T-cell (primary cell): ENCODE measurements around the gene DIP2C. TPM values are rescaled to one million over a fixed set of nuclear protein-coding genes. Genes with fewer than 3 reads are reported as not detected.
"Not testable (repeated sequence)": the region's sequence is repeated elsewhere in the genome, so short reads cannot be mapped to it uniquely, and the experiment has no call there.

Source experiments
- ATAC-seq, 4 experiments: fragments of 200-7000 bp in 3 of 4; fragments of 150-1000 bp in 1 of 4; cut with Tn5 transposase; replicated peaks in 1 of 4; 1 replicate in 3 of 4; 2 replicates in 1 of 4; pipeline ENCODE4 v1.10.0; 2021; ENCODE audit warnings: moderate library complexity in 3 of 4, mild to moderate bottlenecking in 2 of 4, moderate number of reproducible peaks in 1 of 4
- CTCF ChIA-PET, 2 donors: fragments of 300-600 bp; sonication (Branson Sonifier 250); formaldehyde crosslinking; loops; one replicate each; lab custom pipeline; 2022; ENCODE audit warnings: antibody characterized with exemption in 2 of 2; lab: Charles Lee
- POLR2A ChIA-PET, 2 donors: fragments of 300-600 bp; sonication (Branson Sonifier 250); formaldehyde crosslinking; loops; one replicate each; lab custom pipeline; 2022; ENCODE audit warnings: antibody characterized with exemption in 2 of 2; lab: Charles Lee
- DNase-seq, 35 experiments: peaks; one replicate each; pipeline versions ENCODE4 v3.0.0 to v3.0.0-alpha.2; 2013 to 2023
- H3K27ac ChIP-seq: one replicate; pipeline ENCODE4 v1.5.1; 2013; ENCODE audit warnings: low read length
- H3K27me3 ChIP-seq, 2 experiments: replicated peaks in 1 of 2; 1 replicate in 1 of 2; 2 replicates in 1 of 2; pipeline versions ENCODE4 v1.6.1 to v1.7.0; 2013; ENCODE audit warnings: low read length in 1 of 2, mixed read lengths in 1 of 2; ENCODE audit not compliant: control insufficient read depth in 2 of 2, insufficient read depth in 2 of 2; ENCODE audit errors: extremely low read depth in 1 of 2
- H3K36me3 ChIP-seq, 2 donors: 1 replicate in 1 of 2; 2 replicates in 1 of 2; pipeline versions ENCODE4 v1.6.1 to v1.7.0; 2013; ENCODE audit warnings: low read length in 1 of 2; ENCODE audit not compliant: control insufficient read depth in 2 of 2, insufficient read depth in 1 of 2; ENCODE audit errors: extremely low read depth in 1 of 2
- H3K4me1 ChIP-seq, 2 experiments: 1 replicate in 1 of 2; 2 replicates in 1 of 2; pipeline versions ENCODE4 v1.6.1 to v1.7.0; 2013; ENCODE audit warnings: low read length in 2 of 2, mixed read lengths in 1 of 2; ENCODE audit not compliant: insufficient read depth in 2 of 2, control insufficient read depth in 1 of 2; ENCODE audit errors: extremely low read depth in 1 of 2
- H3K4me3 ChIP-seq, 2 donors: 1 replicate in 1 of 2; 2 replicates in 1 of 2; pipeline versions ENCODE4 v1.5.1 to v1.7.0; 2013; ENCODE audit warnings: mild to moderate bottlenecking in 2 of 2, low read length in 1 of 2, moderate library complexity in 1 of 2; ENCODE audit not compliant: control insufficient read depth in 1 of 2; ENCODE audit errors: extremely low read depth in 1 of 2
- H3K9me3 ChIP-seq: 2 replicates; pipeline ENCODE4 v1.7.0; 2013
- H3K27ac Mint-ChIP-seq, 2 donors: one replicate each; pipeline ENCODE4 v1.8.0; 2020 to 2021; ENCODE audit warnings: mild to moderate bottlenecking in 2 of 2, mixed read lengths in 2 of 2
- H3K27me3 Mint-ChIP-seq, 2 donors: one replicate each; pipeline ENCODE4 v1.8.0; 2021 to 2022; ENCODE audit warnings: mixed read lengths in 2 of 2
- H3K36me3 Mint-ChIP-seq: one replicate; pipeline ENCODE4 v1.8.0; 2021; ENCODE audit warnings: mixed read lengths
- H3K4me1 Mint-ChIP-seq, 3 donors: one replicate each; pipeline ENCODE4 v1.8.0; 2020 to 2022; ENCODE audit warnings: mixed read lengths in 3 of 3, mild to moderate bottlenecking in 1 of 3
- H3K4me3 Mint-ChIP-seq, 3 donors: one replicate each; pipeline ENCODE4 v1.8.0; 2020 to 2022; ENCODE audit warnings: mild to moderate bottlenecking in 3 of 3, mixed read lengths in 3 of 3, moderate library complexity in 3 of 3
- H3K9me3 Mint-ChIP-seq, 3 donors: one replicate each; pipeline ENCODE4 v1.8.0; 2020 to 2022; ENCODE audit warnings: mixed read lengths in 3 of 3
- WGBS: methylation state at CpG from one replicate; pipeline ENCODE4 v1.1.5; 2013; ENCODE audit warnings: missing lambda C conversion rate; ENCODE audit not compliant: insufficient coverage; 5-methylcytosine and 5-hydroxymethylcytosine counted together
- total RNA-seq, 35 experiments: library from RNA in 6 of 35; stranded (reverse) in 6 of 35; fragments of 120-200 nt in 1 of 35; gene quantifications; one replicate each; pipeline versions ENCODE4 v1.2.1 to v1.2.4 and lab custom pipeline; 2013 to 2026

DIP2C gene
- total RNA-seq, 5 donors from 2014 or later (not counting 1 experiment from before 2014, with no cell fraction given), result 2.7 to 7.4 (median 4.5) TPM

DNA sequence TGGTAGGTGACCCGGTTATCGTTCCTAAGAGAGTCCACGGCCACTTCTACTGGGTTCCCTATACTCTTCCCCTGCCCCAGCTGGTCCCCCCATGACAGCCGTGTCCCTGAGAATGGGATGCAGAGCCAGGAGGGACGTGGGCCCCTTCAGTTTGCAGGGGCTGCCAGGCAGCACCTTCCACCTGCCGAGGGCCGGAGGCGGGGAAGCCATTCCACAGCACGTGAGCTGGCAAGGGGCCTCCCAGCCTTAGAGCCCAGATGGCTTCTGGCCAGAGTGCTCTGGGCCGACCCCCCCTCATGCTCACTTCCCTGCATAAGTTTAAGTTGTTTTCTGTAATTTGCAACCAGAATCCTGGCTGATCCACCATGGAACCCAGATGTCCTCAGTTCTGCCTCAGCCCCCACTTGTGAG, 39.0 kb downstream of the DIP2C start:
- Histone ChIP-seq H3K27me3 (peaks cover 0 to 15% of the 10 kb centered on the region in 2 experiments), H3K4me1 (no peaks in the 10 kb centered on the region), H3K36me3 (no peaks in the 10 kb centered on the region), H3K9me3 (no peaks in the 10 kb centered on the region), H3K4me3 (no peak overlapping the region), H3K27ac (no peak overlapping the region)
- Mint-ChIP-seq H3K9me3 (no peaks in the 10 kb centered on the region), H3K4me1 (no peaks in the 10 kb centered on the region), H3K27me3 (peaks cover 8 to 15% of the 10 kb centered on the region in 2 donors), H3K4me3 (no peak overlapping the region), H3K27ac (no peak overlapping the region), H3K36me3 (no peaks in the 10 kb centered on the region)
- POLR2A ChIA-PET, result no interaction called here
- DNase-seq, result no peak
- 82% methylated on average over 7 of the region's 10 CpGs for WGBS
- ATAC-seq, result no peak
- CTCF ChIA-PET, result no interaction called here

DNA sequence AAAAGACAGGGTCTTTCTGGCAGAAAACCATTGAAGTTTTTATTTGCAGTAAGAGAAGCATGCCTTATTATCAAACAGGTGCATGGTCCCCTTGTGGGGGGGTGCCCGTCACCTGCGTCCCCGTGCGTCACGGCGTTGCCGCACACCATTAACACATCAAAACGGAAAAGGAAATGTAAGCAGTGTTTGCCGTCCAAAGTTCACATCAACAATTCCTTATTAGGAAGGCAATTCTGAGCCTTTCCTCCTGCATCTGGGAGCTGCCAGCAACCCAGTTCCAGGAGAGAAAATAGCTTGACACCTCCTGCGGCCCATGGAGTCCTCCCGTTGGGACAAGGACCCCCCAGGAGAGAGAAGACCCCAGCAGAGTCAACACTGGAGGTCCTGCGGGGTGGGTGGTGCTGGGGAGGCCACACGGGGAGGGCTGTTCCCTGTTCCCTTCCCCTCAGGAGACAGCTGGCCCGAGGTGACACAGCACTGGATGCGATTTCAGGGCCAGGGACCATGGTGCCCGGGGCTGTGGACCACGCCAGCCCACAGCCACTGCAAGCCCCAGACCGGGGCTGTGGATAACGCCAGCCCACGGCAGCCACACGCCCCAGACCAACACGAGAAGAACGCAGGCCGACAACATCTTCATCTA, 39.5 kb downstream of the DIP2C start:
- no peaks in the 10 kb centered on the region for H3K4me1 ChIP-seq
- H3K4me3 ChIP-seq, result no peak overlapping the region
- H3K4me1 Mint-ChIP-seq, result no peaks in the 10 kb centered on the region
- H3K36me3 ChIP-seq, result no peaks in the 10 kb centered on the region
- ATAC-seq (no peak), DNase-seq (peak in 1 of 35 experiments; percentile 14)
- 74% methylated on average over 23 of the region's 24 CpGs for WGBS
- H3K9me3 ChIP-seq, result no peaks in the 10 kb centered on the region
- no peaks in the 10 kb centered on the region for H3K36me3 Mint-ChIP-seq
- H3K27me3 ChIP-seq, result peaks cover 0 to 15% of the 10 kb centered on the region in 2 experiments
- ChIA-PET CTCF (no interaction called here), POLR2A (no interaction called here)
- H3K27ac Mint-ChIP-seq, result no peak overlapping the region
- no peak overlapping the region for H3K4me3 Mint-ChIP-seq
- no peak overlapping the region for H3K27ac ChIP-seq
- no peaks in the 10 kb centered on the region for H3K9me3 Mint-ChIP-seq
- peaks cover 8 to 15% of the 10 kb centered on the region in 2 donors for H3K27me3 Mint-ChIP-seq

DNA sequence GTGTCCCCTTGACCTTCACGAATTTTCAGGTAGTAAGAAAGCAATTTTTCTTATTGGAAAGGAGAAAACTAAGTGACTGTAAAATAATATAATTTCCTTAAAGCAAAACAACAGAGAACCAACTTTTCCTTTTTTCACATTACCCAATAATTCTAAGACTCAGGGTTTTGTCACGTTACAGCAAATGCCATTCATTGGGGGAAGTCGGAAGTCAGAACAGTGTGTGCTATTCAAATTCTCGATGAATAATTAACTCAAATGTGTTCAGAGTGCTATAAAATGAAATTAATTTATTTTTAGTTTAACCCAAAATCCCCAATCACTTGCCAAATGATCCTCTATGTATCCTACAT, 40.0 kb downstream of the DIP2C start:
- no peaks in the 10 kb centered on the region for H3K4me1 Mint-ChIP-seq
- no peaks in the 10 kb centered on the region for H3K36me3 Mint-ChIP-seq
- Histone ChIP-seq H3K27me3 (peaks cover 0 to 16% of the 10 kb centered on the region in 2 experiments), H3K4me3 (no peak overlapping the region), H3K9me3 (no peaks in the 10 kb centered on the region), H3K4me1 (no peaks in the 10 kb centered on the region), H3K27ac (no peak overlapping the region), H3K36me3 (no peaks in the 10 kb centered on the region)
- WGBS, result no CpG with 5 or more reads among the region's 4 CpGs
- ATAC-seq (no peak), DNase-seq (no peak)
- H3K4me3 Mint-ChIP-seq, result no peak overlapping the region
- no peak overlapping the region for H3K27ac Mint-ChIP-seq
- ChIA-PET CTCF (no interaction called here), POLR2A (no interaction called here)
- peaks cover 8 to 15% of the 10 kb centered on the region in 2 donors for H3K27me3 Mint-ChIP-seq
- no peaks in the 10 kb centered on the region for H3K9me3 Mint-ChIP-seq

DNA sequence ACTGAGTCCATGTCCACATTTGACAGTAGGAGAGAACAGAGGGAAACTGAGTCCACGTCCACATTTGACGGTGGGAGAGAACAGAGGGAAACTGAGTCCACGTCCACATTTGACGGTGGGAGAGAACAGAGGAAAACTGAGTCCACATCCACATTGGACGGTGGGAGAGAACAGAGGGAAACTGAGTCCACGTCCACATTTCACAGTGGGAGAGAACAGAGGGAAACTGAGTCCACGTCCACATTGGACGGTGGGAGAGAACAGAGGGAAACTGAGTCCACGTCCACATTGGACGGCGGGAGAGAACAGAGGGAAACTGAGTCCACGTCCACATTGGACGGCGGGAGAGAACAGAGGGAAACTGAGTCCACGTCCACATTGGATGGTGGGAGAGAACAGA, 42.4 kb downstream of the DIP2C start:
- CTCF ChIA-PET, result not testable (repeated sequence)

DNA sequence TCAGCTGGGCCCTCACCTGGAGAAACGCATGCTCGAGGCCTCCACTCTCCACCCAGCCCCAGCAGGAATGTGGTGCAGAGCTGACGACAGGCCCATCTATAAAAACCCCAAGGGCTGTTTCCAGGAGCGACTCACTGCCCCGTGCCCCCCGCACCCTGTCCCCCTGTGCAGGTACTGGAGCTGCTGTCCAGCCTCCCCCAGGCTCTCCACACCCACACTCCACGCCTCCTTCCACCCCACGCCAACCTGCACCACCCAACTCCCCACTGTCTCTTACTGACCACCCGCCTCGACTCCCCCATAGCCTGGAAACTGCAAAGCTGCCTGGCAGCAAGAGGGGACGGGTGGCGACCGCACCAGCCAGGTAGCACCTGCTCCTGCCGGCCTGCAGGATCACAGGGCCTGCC, 43.3 kb downstream of the DIP2C start:
- Mint-ChIP-seq H3K27ac (no peak overlapping the region), H3K36me3 (no peaks in the 10 kb centered on the region), H3K4me1 (no peaks in the 10 kb centered on the region), H3K9me3 (no peaks in the 10 kb centered on the region), H3K4me3 (no peak overlapping the region), H3K27me3 (peaks cover 4% of the 10 kb centered on the region in 2 donors)
- no peaks in the 10 kb centered on the region for H3K4me1 ChIP-seq
- ChIA-PET POLR2A (no interaction called here), CTCF (no interaction called here)
- peak in 1 of 35 experiments; percentile 5 for DNase-seq
- 83% methylated on average over 14 of the region's 14 CpGs for WGBS
- no peak overlapping the region for H3K4me3 ChIP-seq
- no peak overlapping the region for H3K27ac ChIP-seq
- peaks cover 0 to 9% of the 10 kb centered on the region in 2 experiments for H3K27me3 ChIP-seq
- ATAC-seq, result no peak
- no peaks in the 10 kb centered on the region for H3K9me3 ChIP-seq
- no peaks in the 10 kb centered on the region for H3K36me3 ChIP-seq

More for the DNA sequence above, 42.4 kb downstream of the DIP2C start:
- WGBS, result 99% methylated on average over 4 of the region's 15 CpGs
- H3K4me1 ChIP-seq, DNase-seq, H3K4me3 Mint-ChIP-seq, H3K36me3 ChIP-seq, H3K27ac ChIP-seq, H3K4me1 Mint-ChIP-seq, POLR2A ChIA-PET, H3K9me3 Mint-ChIP-seq, ATAC-seq, H3K9me3 ChIP-seq, H3K27ac Mint-ChIP-seq, H3K36me3 Mint-ChIP-seq, H3K4me3 ChIP-seq, H3K27me3 Mint-ChIP-seq: not testable (repeated sequence)
- peaks cover 0 to 13% of the 10 kb centered on the region in 2 experiments for H3K27me3 ChIP-seq

DNA sequence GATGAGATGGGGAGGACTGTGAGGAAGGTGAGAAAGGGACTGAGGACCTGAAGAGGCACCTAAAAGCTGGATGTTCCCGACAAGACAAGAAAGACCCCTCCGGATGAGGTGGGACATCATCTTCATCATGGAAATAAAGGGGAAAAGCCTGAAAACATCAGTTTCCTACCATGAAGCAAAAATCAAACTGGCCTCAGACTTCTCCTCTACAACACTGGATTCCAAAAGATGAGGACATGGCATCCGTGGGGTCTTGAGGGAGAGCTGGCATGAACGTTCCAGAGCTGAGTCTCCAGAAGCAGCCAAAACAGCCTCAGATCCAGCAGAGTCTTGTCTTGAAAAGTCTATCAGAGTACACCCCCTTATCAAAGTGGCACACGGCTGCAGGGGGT, 44.5 kb downstream of the DIP2C start:
- ChIA-PET CTCF (no interaction called here), POLR2A (no interaction called here)
- Mint-ChIP-seq H3K9me3 (no peaks in the 10 kb centered on the region), H3K36me3 (no peaks in the 10 kb centered on the region), H3K27ac (no peak overlapping the region), H3K4me1 (no peaks in the 10 kb centered on the region), H3K27me3 (peaks cover 0 to 2% of the 10 kb centered on the region in 2 donors), H3K4me3 (no peak overlapping the region)
- no peak for ATAC-seq
- Histone ChIP-seq H3K4me1 (no peaks in the 10 kb centered on the region), H3K9me3 (no peaks in the 10 kb centered on the region), H3K27me3 (peaks cover 0 to 3% of the 10 kb centered on the region in 2 experiments), H3K36me3 (no peaks in the 10 kb centered on the region), H3K4me3 (no peak overlapping the region), H3K27ac (no peak overlapping the region)
- no peak for DNase-seq
- WGBS, result no CpG with 5 or more reads among the region's 5 CpGs
